ENCODE measurements around the gene RPL5.
"Not testable (repeated sequence)": the region's sequence is repeated elsewhere in the genome, so short reads cannot be mapped to it uniquely, and the experiment has no call there.

RPL5 gene

GRCh38 chr1:92831762-92832536, at the start of gene RPL5:
TSS of gene RPL5 (plus strand) at chr1:92832040. CDS start at chr1:92832115, 75 bp downstream.
- peak; percentile 99 for DNase-seq

- not testable (repeated sequence) for DNase-seq
These were observed 48.3 kb upstream of the RPL5 start for GRCh38 chr1:92783550-92783949.

- peak; percentile 40 for DNase-seq
These were observed 47.7 kb upstream of the RPL5 start for GRCh38 chr1:92784021-92784638.

DNA sequence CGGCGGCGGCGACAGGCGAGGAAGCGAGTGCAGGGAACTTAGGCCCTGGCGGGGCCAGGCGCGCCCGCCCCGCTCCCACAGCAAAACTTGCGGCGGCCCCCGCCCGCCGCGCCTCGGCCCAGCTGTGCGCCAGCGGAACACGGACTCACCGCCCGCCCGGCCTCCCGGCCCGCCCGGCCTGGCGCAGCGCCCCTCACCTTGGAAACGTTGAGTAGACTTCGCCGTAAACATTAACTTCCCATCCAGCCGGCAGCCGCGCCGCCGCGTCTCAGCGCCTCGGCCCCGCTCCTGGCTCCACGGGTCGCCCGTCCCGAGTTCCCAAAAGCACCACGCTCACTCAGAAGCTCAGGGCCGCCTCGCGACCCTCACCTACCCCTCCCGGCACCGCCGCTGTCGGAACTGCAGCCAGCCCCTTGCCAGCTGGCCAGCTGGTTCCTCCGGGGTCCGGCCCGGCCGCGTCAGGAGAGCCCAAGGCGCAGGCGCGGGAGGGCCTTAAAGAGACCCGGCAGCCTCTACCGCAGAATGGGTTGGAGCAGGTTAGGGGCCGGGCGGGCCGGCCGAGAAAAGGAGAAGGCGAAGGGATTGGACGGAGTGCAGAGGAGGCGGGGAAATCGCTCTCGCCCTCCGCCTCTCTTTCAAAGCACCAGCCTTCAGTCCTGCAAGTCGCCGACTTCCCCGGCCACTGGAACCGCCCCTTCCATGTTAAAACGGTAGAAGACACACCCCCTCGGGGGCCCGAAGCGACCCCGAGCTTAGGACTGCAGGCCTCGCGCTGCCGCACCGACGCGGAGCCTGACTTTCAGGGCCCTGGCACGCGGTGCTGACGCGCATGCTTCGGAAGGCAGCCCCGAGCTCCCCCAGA, 47.0 kb upstream of the RPL5 start, which contains the start of gene EVI5:
TSS of gene EVI5 (minus strand) at position 470 of the 862 bp plus-strand sequence. CDS start 48,562 bp downstream, outside the sequence.
- peak; percentile 97 for DNase-seq

- peak; percentile 69 for DNase-seq
These were observed 45.5 kb upstream of the RPL5 start for GRCh38 chr1:92786111-92786901.

DNA sequence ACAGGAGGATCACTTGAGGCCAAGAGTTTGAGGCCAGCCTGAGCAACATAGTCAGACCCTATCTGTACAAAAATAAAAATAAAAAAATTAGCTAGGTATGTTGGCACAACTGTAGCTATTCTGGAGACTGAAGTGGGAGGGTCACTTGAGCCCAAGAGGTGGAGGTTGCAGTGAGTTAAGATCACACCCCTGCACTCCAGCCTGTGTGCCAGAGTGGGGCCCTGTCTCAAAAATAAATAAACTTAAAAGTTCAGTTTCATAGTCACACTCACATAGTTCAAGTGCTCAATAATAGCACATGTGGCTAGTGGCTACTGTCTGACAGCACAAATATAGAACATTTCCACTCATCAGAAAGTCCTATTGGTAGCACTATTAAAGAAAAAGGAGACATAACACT, 41.8 kb upstream of the RPL5 start:
- no peak for DNase-seq

DNA sequence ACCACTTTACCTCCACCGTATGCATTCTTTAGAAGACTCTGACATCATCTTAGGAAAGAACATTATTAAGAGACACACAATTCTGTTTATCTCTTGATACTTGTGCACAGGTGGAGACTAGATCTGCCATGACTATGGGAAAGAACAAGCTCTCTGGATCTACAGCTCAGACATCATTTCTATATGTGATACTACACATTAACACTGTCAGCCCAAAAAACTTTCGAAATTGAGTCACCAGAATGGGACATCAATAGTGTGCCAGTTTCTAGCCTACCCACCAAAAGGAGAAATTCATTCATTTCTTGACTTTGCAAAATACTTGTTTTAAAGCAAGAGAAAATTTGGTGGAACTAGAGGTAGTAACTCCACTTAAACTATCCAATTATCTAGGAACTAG, 41.0 kb upstream of the RPL5 start:
- no peak for DNase-seq

DNA sequence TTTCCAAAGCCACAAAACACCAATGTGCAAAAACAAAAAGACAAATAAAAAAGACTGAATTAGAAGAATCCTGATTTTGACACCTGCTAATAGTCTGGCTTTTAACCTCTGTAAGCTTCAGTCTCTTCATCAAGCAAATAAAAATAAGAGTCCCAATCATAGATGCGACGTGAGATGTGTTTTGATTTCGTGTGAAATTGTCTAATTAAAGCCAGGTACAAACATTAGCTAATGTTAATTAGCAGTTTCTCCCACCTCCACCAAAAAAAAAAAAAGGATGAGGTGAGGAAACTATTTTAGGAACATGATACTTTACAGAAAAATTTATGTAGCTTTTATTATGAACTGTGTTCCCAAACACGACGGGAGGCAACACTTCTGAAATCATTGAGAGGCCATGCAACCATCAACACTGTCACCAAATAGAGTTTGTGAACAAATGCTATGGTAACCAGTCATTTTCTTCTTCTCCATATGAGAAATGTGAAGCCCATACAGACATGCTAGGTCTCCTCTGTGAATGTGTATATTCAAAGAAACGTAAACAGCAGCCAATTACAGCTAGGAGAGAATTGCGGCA, 40.3 kb upstream of the RPL5 start:
- peak; percentile 48 for DNase-seq

GRCh38 chr1:92792340-92792782, 39.5 kb upstream of the RPL5 start:
- DNase-seq = peak; percentile 84

DNA sequence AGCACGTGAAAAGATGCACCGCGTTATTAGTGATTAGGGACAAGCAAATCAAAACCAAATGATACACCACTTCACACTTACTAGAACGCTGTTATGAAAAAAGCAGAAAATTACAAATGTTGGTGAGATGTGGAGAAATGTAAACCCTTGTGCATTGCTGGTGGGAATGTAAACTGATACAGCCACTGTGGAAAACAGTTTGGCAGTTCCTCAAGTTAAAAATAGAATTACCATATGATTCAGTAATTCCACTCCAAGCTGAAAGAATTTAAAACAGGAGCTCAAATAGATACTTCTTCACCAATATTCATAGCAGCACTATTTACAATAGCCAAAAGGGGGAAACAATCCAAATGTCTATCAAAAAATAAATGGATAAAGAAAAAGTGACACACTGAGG, 36.7 kb upstream of the RPL5 start:
- peak; percentile 26 for DNase-seq

GRCh38 chr1:92797297-92797696, 34.5 kb upstream of the RPL5 start:
- DNase-seq = no peak

DNA sequence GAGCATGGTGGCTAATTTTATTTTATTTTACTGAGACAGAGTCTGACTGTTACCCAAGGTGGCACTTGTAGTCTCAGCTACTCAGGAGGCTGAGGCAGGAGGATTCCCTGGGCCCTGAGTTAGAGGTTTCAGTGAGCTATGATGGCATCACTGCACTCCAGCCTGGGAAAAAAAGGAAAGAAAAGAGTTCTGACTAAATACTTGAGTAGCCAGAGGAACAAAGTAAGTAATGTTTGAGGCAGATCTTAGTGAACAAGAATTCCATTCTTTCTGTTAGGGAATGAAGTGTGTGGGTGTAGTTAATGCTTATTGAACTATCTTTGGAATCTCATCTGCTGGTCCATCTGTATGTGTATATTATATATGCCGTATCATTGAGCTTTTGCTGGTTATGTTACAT, 33.9 kb upstream of the RPL5 start:
- no peak for DNase-seq

DNA sequence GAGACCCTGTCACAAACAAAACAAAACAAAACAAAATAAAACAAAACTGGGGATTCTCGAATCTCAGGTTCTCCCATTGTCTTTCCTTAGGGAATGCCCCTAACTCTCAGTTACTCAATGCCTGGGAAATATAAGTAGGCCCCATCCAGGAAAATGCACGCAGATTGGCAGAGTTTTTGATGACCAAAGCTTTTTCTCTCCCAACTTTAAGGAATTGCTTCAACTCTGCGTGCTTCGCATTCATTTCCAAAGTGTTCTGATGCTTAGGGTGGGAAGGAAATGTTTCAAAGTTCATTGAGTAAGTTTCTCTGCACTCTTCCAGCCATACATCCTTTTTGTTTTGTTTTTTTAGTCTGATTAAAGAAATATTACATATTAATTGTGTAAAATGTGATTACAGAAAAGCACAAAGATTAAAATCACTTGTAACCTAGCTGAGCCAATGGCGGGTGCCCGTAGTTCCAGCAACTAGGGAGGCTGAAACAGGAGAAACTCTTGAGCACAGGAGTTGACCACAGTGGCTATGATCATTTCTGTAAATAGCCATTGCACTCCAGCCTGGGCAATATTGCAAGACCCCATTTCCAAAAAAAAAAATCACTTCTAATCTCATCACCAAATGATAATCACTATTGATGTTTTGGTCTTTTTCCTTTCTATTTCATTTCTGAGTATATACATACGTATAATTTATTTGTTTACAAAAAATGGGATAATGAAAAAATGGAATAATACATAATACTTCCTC, 28.5 kb upstream of the RPL5 start:
- DNase-seq = no peak

- DNase-seq = peak; percentile 96
These were observed 27.1 kb upstream of the RPL5 start for GRCh38 chr1:92804721-92805201.

DNA sequence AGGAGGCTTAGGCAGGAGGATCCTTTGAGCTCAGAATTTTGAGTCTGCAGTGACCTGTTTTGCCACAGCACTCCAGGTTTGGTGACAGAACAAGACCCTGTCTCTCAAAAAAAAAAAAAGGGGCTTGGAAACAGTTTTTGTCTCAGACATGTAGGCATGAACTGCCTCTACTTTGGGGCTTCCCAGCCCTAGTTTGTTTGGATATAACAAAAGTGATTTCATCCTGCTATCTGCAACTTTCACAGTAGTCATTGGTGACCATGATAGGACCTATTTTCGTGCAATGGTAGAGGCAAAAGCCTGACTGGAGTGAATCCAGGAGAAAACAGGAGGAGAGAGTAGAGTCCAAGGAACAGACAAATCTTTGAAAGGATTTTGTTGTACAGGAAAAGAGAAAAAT, 26.6 kb upstream of the RPL5 start:
- DNase-seq = no peak

DNA sequence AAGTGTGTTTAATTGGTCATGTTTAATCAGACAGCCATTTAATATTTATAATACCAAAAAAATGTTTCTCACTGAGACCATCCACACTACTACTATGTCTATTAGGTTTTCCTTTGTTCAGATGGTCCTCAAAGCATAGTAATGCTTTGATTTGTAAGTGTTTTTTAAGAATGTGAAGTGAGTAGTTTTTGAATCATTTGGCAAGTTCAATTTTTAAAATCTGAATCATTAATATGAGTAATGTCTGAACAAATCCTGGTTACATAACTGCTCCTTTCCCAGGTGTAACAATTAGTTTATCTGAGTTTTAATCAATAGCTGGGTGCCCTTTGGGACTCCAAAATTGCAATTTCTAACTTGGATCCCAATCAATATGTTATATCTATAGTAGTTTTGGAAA, 23.5 kb upstream of the RPL5 start:
- DNase-seq = no peak

DNA sequence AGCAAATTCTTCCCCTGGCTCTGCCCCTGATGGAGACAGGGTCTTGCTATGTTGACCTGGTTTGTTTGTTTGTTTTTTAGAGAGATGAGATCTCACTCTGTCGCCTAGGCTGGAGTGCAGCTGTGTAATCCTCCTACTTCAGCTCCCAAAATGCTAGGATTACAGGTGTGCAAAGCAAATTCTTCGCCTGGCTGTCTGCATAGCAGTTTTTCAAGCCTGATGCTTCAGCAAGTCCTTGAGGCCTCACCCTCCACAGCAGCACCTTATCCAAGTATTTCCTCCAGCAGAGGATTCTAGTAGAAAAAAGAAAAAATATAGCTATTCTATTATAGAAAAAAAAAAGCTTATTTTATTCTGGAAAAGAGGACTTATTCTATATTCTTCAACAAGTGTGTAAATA, 15.1 kb upstream of the RPL5 start:
- DNase-seq = no peak

- no peak for DNase-seq
These were observed 14.6 kb upstream of the RPL5 start for GRCh38 chr1:92817137-92817697.

DNA sequence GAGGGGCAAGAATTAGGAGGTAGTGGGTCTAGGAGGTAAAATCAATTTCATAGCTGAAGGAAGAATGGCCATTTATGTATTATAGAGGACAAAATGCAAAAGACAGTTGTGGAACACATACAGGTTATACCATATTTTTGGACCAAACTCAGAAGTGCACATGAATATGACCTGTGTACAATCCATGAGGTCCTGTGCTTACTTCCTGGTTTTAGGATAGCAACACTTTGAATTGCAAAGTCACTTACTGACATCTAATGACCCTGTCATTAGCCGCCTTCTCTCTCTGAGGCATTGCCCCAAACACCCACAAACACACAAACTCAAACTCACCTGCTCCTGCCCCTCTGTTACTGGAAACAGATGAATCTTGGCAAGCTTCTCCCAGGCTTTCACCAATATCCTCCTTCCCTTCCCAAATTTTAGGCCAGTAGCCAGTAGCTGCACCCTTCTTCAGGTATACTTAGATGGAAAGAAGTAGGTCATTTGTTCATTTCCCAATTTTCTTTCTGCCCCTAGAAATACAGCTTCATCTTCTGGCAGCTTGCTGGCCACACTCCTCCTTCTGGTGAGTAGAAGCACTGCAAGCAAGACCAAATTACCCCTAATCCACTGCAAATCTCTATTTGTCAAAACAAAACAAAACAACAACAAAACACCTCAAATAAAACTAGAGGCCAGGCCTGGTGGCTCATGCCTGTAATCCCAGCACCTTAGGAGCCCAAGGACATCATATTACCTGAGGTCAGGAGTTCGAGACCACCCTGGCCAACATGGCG, 13.7 kb upstream of the RPL5 start:
- DNase-seq = peak; percentile 72

DNA sequence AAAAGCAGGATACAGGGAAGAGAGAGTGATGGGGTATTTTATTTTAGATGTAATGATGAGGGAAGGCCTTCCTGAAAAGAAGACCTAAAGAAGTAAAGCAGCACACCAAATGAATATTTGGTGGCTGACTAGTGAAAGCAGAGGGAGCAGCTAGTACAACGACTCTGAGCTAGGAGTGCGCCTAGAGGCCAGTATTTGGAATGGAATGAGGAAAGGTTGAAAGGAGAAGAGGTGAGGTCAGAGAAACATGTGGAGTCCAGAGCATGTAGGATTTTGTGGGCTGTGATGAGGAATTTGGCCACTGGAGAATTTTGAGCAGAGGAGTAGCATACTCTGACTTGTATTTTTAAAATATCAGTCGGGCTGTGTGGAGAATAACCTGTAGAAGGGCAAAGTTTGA, 11.8 kb upstream of the RPL5 start:
- no peak for DNase-seq

Data from OCI-M1 (cell line).